Kidney (tissue), 14 donors: ENCODE measurements around the gene MEPCE. TPM values are rescaled to one million over a fixed set of nuclear protein-coding genes. Genes with fewer than 3 reads are reported as not detected.

Source experiments
- DNase-seq, 5 donors: peaks; one replicate each; pipeline ENCODE4 v3.0.0-alpha.2; 2013 to 2020
- FAIRE-seq: peaks from 2 replicates; lab custom pipeline; 2012; peaks lifted over from hg19 to GRCh38; lab: Jason Lieb, UNC
- H3K27ac ChIP-seq, 2 donors: one replicate each; pipeline ENCODE4 v1.7.0; 2013; ENCODE audit warnings: low read depth in 2 of 2, low read length in 2 of 2, inconsistent platforms in 1 of 2
- H3K27me3 ChIP-seq: one replicate; pipeline ENCODE4 v1.7.1; 2013; ENCODE audit warnings: low read length, inconsistent platforms; ENCODE audit not compliant: control insufficient read depth, insufficient read depth
- H3K36me3 ChIP-seq, 3 donors: one replicate each; pipeline versions ENCODE4 v1.7.0 to v1.7.1; 2013; ENCODE audit warnings: low read length in 3 of 3, control low read depth in 1 of 3, inconsistent platforms in 1 of 3; ENCODE audit not compliant: insufficient read depth in 3 of 3, control insufficient read depth in 2 of 3
- H3K4me1 ChIP-seq, 3 donors: one replicate each; pipeline versions ENCODE4 v1.7.0 to v1.7.1; 2013; ENCODE audit warnings: low read length in 3 of 3, inconsistent platforms in 1 of 3, low read depth in 1 of 3; ENCODE audit not compliant: control insufficient read depth in 2 of 3, insufficient read depth in 2 of 3
- H3K4me3 ChIP-seq, 3 donors: one replicate each; pipeline versions ENCODE4 v1.7.0 to v1.8.1; 2013; ENCODE audit warnings: low read length in 3 of 3, control low read depth in 1 of 3, inconsistent platforms in 1 of 3
- H3K9ac ChIP-seq, 3 donors: one replicate each; pipeline versions ENCODE4 v1.7.0 to v1.7.1; 2013; ENCODE audit warnings: low read length in 3 of 3, control low read depth in 1 of 3, inconsistent platforms in 1 of 3
- H3K9me3 ChIP-seq, 3 donors: one replicate each; pipeline versions ENCODE4 v1.7.0 to v1.7.1; 2013; ENCODE audit warnings: low read length in 3 of 3, control low read depth in 1 of 3, inconsistent platforms in 1 of 3; ENCODE audit not compliant: control insufficient read depth in 2 of 3, insufficient read depth in 1 of 3
- intact Hi-C: fragments of 100-400 bp; cut with DNase I; formaldehyde crosslinking; loops from one replicate; pipeline ENCODE4 v1.11.1; 2022
- polyA plus RNA-seq: library from polyadenylated mRNA; stranded (reverse); fragments of 350-450 nt; fragmentation: Illumina TruSeq; extraction: RNeasy Lipid Tissue Mini Kit (QIAGEN cat#74804); gene quantifications from one replicate; pipeline ENCODE4 v1.2.3, GENCODE V29; 2014; ENCODE audit warnings: low read depth, low replicate concordance; ENCODE audit not compliant: insufficient read depth
- total RNA-seq: library from RNA; stranded (reverse); fragmentation: NEBNext Ultra II Directional; extraction: Animal tissue kit (Norgen Biotek cat#: 25700); gene quantifications from one replicate; pipeline ENCODE4 v1.2.1, GENCODE V29; 2021
- TF ChIP-seq, protein P1 (sequence below): IDR thresholded peaks from 3 replicates; pipeline ENCODE4 v1.5.1; 2012; ENCODE audit warnings: mild to moderate bottlenecking, moderate library complexity, borderline replicate concordance; ENCODE audit not compliant: insufficient read depth; ENCODE audit errors: extremely low read depth
- donor health status: control.
- donor health status: control.
- donor health status: control.
- donor health status: control.
- donor health status: control.
- donor health status: DM: yes; HTN: yes; CAD: no.
- donor health status: Normal renal cell carcinoma (clear cell type).

The MEPCE gene
- total and polyA plus RNA-seq, 2 donors from 2014 or later = 33.4 to 47.2 TPM

GRCh38 chr7:100398239-100398638, 31.4 kb upstream of the MEPCE start:
- TF ChIP-seq, protein P1, sequence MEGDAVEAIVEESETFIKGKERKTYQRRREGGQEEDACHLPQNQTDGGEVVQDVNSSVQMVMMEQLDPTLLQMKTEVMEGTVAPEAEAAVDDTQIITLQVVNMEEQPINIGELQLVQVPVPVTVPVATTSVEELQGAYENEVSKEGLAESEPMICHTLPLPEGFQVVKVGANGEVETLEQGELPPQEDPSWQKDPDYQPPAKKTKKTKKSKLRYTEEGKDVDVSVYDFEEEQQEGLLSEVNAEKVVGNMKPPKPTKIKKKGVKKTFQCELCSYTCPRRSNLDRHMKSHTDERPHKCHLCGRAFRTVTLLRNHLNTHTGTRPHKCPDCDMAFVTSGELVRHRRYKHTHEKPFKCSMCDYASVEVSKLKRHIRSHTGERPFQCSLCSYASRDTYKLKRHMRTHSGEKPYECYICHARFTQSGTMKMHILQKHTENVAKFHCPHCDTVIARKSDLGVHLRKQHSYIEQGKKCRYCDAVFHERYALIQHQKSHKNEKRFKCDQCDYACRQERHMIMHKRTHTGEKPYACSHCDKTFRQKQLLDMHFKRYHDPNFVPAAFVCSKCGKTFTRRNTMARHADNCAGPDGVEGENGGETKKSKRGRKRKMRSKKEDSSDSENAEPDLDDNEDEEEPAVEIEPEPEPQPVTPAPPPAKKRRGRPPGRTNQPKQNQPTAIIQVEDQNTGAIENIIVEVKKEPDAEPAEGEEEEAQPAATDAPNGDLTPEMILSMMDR = no peak
- Histone ChIP-seq H3K27me3 (no peaks in the 10 kb centered on the region), H3K9ac (no peak overlapping the region), H3K36me3 (no peaks in the 10 kb centered on the region), H3K4me1 (no peaks in the 10 kb centered on the region), H3K9me3 (no peaks in the 10 kb centered on the region), H3K27ac (no peak overlapping the region), H3K4me3 (no peak overlapping the region)
- DNase-seq (no peak), FAIRE-seq (no peak)
- intact Hi-C loops = no loop called here

- DNase-seq (no peak), FAIRE-seq (no peak)
- H3K9me3 ChIP-seq = no peaks in the 10 kb centered on the region
- H3K36me3 ChIP-seq = no peaks in the 10 kb centered on the region
- intact Hi-C loops = no loop called here
- H3K4me1 ChIP-seq = no peaks in the 10 kb centered on the region
- TF ChIP-seq, protein P1 = no peak
- H3K9ac ChIP-seq = no peak overlapping the region
- H3K27me3 ChIP-seq = no peaks in the 10 kb centered on the region
- no peak overlapping the region for H3K27ac ChIP-seq
- no peak overlapping the region for H3K4me3 ChIP-seq
Observed at GRCh38 chr7:100400041-100400440, 29.6 kb upstream of the MEPCE start.

DNA sequence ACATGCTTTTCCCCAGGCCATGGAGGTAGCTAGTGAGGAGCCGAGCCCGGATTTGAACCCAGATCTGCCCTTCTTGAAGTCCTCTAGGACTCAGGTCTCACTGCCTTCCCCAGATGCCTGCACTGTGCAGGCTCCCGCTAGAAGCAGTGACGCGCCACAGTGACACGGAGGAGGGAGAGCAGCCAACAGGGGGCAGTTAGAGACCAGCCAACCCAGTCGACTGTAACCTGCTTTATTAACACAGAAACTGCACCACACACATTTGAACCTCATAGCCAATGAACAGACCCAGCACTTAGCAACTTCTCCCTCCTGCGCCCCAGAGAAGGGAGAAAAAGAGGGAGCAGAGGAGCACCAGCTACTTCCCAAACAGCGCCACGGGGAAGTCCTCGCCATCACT, 29.0 kb upstream of the MEPCE start:
- H3K36me3 ChIP-seq = no peaks in the 10 kb centered on the region
- TF ChIP-seq, protein P1 = no peak
- DNase-seq (peak in 4 of 5 donors; percentile 68 to 75 (median 70)), FAIRE-seq (no peak)
- no peaks in the 10 kb centered on the region for H3K9me3 ChIP-seq
- H3K27me3 ChIP-seq = no peaks in the 10 kb centered on the region
- H3K27ac ChIP-seq = no peak overlapping the region
- no peak overlapping the region for H3K4me3 ChIP-seq
- H3K9ac ChIP-seq = no peak overlapping the region
- intact Hi-C loops = no loop called here
- H3K4me1 ChIP-seq = no peaks in the 10 kb centered on the region

GRCh38 chr7:100401811-100402210, 27.8 kb upstream of the MEPCE start:
- no peaks in the 10 kb centered on the region for H3K4me1 ChIP-seq
- no peak for DNase-seq
- H3K9ac ChIP-seq = no peak overlapping the region
- H3K36me3 ChIP-seq = no peaks in the 10 kb centered on the region
- H3K27ac ChIP-seq = no peak overlapping the region
- TF ChIP-seq, protein P1 = no peak
- no peak overlapping the region for H3K4me3 ChIP-seq
- no peaks in the 10 kb centered on the region for H3K27me3 ChIP-seq
- no peak for FAIRE-seq
- intact Hi-C loops = no loop called here
- no peaks in the 10 kb centered on the region for H3K9me3 ChIP-seq
